Measurements from ENCODE around the gene MEIS2. TPM values are rescaled to one million over a fixed set of nuclear protein-coding genes. Genes with fewer than 3 reads are reported as not detected.
A peak's percentile ranks its signal among the peaks of the same experiment; 100 is the strongest.

MEIS2 gene
- total RNA-seq, 1 donor from 2014 or later: 35.6 TPM

DNA sequence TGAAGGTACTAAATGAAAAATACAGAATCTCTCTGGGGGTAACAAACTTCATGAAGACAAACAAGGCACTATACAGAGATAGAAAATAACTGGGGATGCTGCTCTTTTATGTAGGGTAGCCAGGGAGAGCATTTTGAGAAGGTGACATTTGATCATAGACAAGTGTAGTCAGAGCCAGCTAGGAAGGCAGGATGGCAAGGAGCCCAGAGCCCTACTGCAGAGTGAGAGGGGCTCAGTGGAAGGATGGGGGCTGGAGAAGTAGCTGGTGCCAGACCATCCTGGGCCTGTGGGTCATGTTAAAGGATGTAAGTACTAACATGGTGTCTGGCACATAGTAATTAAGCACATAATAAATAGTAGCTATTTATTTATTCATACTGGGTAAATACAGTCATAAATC, 133.6 kb downstream of the MEIS2 start:
- no peak for TF ChIP-seq EZH2 (IDR thresholded peaks at IDR 0.05; ENCODE audit: insufficient read depth, low read length)
- TF ChIP-seq, protein P1, sequence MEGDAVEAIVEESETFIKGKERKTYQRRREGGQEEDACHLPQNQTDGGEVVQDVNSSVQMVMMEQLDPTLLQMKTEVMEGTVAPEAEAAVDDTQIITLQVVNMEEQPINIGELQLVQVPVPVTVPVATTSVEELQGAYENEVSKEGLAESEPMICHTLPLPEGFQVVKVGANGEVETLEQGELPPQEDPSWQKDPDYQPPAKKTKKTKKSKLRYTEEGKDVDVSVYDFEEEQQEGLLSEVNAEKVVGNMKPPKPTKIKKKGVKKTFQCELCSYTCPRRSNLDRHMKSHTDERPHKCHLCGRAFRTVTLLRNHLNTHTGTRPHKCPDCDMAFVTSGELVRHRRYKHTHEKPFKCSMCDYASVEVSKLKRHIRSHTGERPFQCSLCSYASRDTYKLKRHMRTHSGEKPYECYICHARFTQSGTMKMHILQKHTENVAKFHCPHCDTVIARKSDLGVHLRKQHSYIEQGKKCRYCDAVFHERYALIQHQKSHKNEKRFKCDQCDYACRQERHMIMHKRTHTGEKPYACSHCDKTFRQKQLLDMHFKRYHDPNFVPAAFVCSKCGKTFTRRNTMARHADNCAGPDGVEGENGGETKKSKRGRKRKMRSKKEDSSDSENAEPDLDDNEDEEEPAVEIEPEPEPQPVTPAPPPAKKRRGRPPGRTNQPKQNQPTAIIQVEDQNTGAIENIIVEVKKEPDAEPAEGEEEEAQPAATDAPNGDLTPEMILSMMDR (IDR thresholded peaks at IDR 0.05; ENCODE audit: insufficient read depth, low read depth, low read length): no peak
- Mint-ChIP-seq H3K4me1 (ENCODE audit: low read depth, unreplicated experiment) (no peaks in the 10 kb centered on the region), H3K36me3 (ENCODE audit: low read depth, unreplicated experiment) (no peaks in the 10 kb centered on the region), H3K27ac (ENCODE audit: unreplicated experiment) (no peak overlapping the region), H3K4me3 (ENCODE audit: unreplicated experiment) (no peak overlapping the region), H3K9me3 (ENCODE audit: unreplicated experiment) (no peaks in the 10 kb centered on the region), H3K27me3 (ENCODE audit: low read depth, unreplicated experiment) (no peaks in the 10 kb centered on the region)
- no peak overlapping the region for H2AFZ ChIP-seq (ENCODE audit: low read depth, low read length)
- H4K20me1 ChIP-seq (ENCODE audit: insufficient read depth, low read length): peaks cover 8% of the 10 kb centered on the region
- H3K36me3 ChIP-seq (ENCODE audit: insufficient read depth, low read length): peaks cover 3% of the 10 kb centered on the region
- no peaks in the 10 kb centered on the region for H3K27me3 ChIP-seq (ENCODE audit: insufficient read depth, low read length)
- H3K4me2 ChIP-seq (ENCODE audit: low read length): no peak overlapping the region
- H3K9ac ChIP-seq (ENCODE audit: low read length): no peak overlapping the region
- FAIRE-seq (no peak), DNase-seq (ENCODE audit: low read depth) (no peak)
- no peak overlapping the region for H3K27ac ChIP-seq (ENCODE audit: low read depth, low read length)
- no peaks in the 10 kb centered on the region for H3K9me3 ChIP-seq (ENCODE audit: insufficient read depth, low read depth, low read length)
- H3K79me2 ChIP-seq (ENCODE audit: insufficient read depth, low read length): peaks cover 2% of the 10 kb centered on the region
- no peak overlapping the region for H3K4me3 ChIP-seq (ENCODE audit: insufficient read depth, low read depth, low read length)
- H3K4me1 ChIP-seq (ENCODE audit: insufficient read depth, low read length): peaks cover 3% of the 10 kb centered on the region

- peaks cover 2% of the 10 kb centered on the region for H3K79me2 ChIP-seq (ENCODE audit: insufficient read depth, low read length)
- peaks cover 3% of the 10 kb centered on the region for H3K36me3 ChIP-seq (ENCODE audit: insufficient read depth, low read length)
- peaks cover 6% of the 10 kb centered on the region for H3K4me1 ChIP-seq (ENCODE audit: insufficient read depth, low read length)
- DNase-seq (ENCODE audit: low read depth) (peak; percentile 61), FAIRE-seq (no peak)
- no peaks in the 10 kb centered on the region for H3K9me3 Mint-ChIP-seq (ENCODE audit: unreplicated experiment)
- no peaks in the 10 kb centered on the region for H3K27me3 ChIP-seq (ENCODE audit: insufficient read depth, low read length)
- no peak overlapping the region for H3K9ac ChIP-seq (ENCODE audit: low read length)
- H3K27ac Mint-ChIP-seq (ENCODE audit: unreplicated experiment): no peak overlapping the region
- no peak overlapping the region for H3K4me2 ChIP-seq (ENCODE audit: low read length)
- no peaks in the 10 kb centered on the region for H3K36me3 Mint-ChIP-seq (ENCODE audit: low read depth, unreplicated experiment)
- no peak for TF ChIP-seq EZH2 (IDR thresholded peaks at IDR 0.05; ENCODE audit: insufficient read depth, low read length)
- TF ChIP-seq, protein P1 (IDR thresholded peaks at IDR 0.05; ENCODE audit: insufficient read depth, low read depth, low read length): no peak
- no peaks in the 10 kb centered on the region for H3K9me3 ChIP-seq (ENCODE audit: insufficient read depth, low read depth, low read length)
- H2AFZ ChIP-seq (ENCODE audit: low read depth, low read length): no peak overlapping the region
- H3K27ac ChIP-seq (ENCODE audit: low read depth, low read length): no peak overlapping the region
- no peak overlapping the region for H3K4me3 Mint-ChIP-seq (ENCODE audit: unreplicated experiment)
- H3K27me3 Mint-ChIP-seq (ENCODE audit: low read depth, unreplicated experiment): no peaks in the 10 kb centered on the region
- H3K4me1 Mint-ChIP-seq (ENCODE audit: low read depth, unreplicated experiment): no peaks in the 10 kb centered on the region
- peaks cover 8% of the 10 kb centered on the region for H4K20me1 ChIP-seq (ENCODE audit: insufficient read depth, low read length)
- no peak overlapping the region for H3K4me3 ChIP-seq (ENCODE audit: insufficient read depth, low read depth, low read length)
These were observed 134.6 kb downstream of the MEIS2 start for GRCh38 chr15:36965570-36966342.

DNA sequence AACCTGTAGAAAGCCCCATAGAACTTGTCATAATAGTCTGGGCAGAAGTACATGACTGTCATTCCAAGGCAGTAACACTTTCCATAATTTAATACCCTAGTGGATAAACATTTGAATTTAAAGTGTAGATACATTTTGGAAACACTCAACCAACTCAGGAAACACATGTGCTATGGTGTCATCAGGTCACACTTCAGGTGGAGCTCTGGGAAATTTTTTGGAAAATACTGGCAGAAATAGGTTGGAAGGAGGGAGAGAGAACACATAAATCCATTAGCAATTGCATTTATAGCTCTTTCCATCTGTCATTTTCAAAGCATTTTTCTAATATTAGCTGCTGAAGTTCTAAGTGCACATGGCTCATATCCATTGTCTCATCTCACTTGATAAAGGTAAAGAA, 135.7 kb downstream of the MEIS2 start:
- no peak for TF ChIP-seq EZH2 (IDR thresholded peaks at IDR 0.05; ENCODE audit: insufficient read depth, low read length)
- TF ChIP-seq, protein P1 (IDR thresholded peaks at IDR 0.05; ENCODE audit: insufficient read depth, low read depth, low read length): no peak
- FAIRE-seq: no peak
- no peak overlapping the region for H3K4me3 ChIP-seq (ENCODE audit: insufficient read depth, low read depth, low read length)
- no peaks in the 10 kb centered on the region for H3K27me3 ChIP-seq (ENCODE audit: insufficient read depth, low read length)
- no peak for DNase-seq (ENCODE audit: low read depth)
- no peaks in the 10 kb centered on the region for H3K79me2 ChIP-seq (ENCODE audit: insufficient read depth, low read length)
- H3K27me3 Mint-ChIP-seq (ENCODE audit: low read depth, unreplicated experiment): no peaks in the 10 kb centered on the region
- H3K4me1 ChIP-seq (ENCODE audit: insufficient read depth, low read length): peaks cover 6% of the 10 kb centered on the region
- H3K27ac Mint-ChIP-seq (ENCODE audit: unreplicated experiment): no peak overlapping the region
- no peaks in the 10 kb centered on the region for H3K9me3 Mint-ChIP-seq (ENCODE audit: unreplicated experiment)
- H4K20me1 ChIP-seq (ENCODE audit: insufficient read depth, low read length): peaks cover 8% of the 10 kb centered on the region
- H2AFZ ChIP-seq (ENCODE audit: low read depth, low read length): no peak overlapping the region
- no peak overlapping the region for H3K4me2 ChIP-seq (ENCODE audit: low read length)
- peaks cover 3% of the 10 kb centered on the region for H3K36me3 ChIP-seq (ENCODE audit: insufficient read depth, low read length)
- no peak overlapping the region for H3K27ac ChIP-seq (ENCODE audit: low read depth, low read length)
- H3K4me3 Mint-ChIP-seq (ENCODE audit: unreplicated experiment): no peak overlapping the region
- no peak overlapping the region for H3K9ac ChIP-seq (ENCODE audit: low read length)
- no peaks in the 10 kb centered on the region for H3K9me3 ChIP-seq (ENCODE audit: insufficient read depth, low read depth, low read length)
- no peaks in the 10 kb centered on the region for H3K36me3 Mint-ChIP-seq (ENCODE audit: low read depth, unreplicated experiment)
- peaks cover 5% of the 10 kb centered on the region for H3K4me1 Mint-ChIP-seq (ENCODE audit: low read depth, unreplicated experiment)

Measured in astrocyte (in vitro differentiated cells and primary cell).